Measurements from ENCODE around the gene DPP9.

DPP9 gene

GRCh38 chr19:4653793-4654436 lies 69.7 kb downstream of the DPP9 start:
- DNase-seq = no peak

DNA sequence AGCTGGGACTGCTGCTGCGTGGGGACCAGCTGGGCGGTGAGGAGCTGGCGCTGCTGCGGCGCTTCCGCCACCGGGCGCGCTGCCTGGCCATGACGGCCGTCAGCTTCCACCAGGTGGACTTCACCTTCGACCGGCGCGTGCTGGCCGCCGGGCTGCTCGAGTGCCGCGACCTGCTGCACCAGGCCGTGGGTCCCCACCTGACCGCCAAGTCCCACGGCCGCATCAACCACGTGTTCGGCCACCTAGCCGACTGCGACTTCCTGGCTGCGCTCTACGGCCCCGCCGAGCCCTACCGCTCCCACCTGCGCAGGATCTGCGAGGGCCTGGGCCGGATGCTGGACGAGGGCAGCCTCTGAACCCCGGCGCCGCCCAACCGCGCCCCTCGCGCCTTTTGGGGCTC lies 71.6 kb downstream of the DPP9 start:
- DNase-seq = no peak

GRCh38 chr19:4650159-4650558 lies 73.5 kb downstream of the DPP9 start:
- no peak for DNase-seq

DNA sequence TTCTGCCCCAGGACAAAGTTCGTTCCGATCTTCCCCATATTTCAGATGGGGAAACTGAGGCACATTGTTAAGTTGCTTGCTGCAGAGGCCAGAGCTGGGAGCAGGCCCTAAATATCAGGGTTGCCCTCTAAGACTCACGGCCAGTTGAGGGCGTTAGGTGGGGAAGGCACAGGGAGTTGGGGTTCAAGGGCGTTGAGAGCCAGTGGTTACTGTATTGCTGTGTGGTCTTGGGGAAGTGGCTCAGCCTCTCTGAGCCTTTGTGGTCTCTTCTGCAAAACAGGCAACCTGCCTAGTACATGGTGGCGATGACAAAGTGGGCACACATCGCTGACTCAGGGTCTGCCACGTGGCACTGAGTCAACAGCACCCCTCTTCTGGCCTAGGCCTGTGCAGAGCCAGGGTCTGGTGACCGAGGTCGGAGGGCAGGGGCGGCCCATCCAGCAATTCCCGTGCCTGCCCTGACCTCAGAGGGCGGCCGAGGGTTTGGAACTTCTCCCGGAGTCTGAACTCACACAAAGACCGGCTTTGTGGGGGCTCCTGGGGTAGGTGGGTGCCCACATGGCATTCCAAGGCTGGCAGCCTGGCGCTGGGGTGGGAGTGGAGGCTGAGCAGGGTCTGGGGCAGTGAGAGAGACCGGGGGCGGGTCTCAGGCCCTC lies 74.1 kb downstream of the DPP9 start:
- DNase-seq = no peak

GRCh38 chr19:4647676-4648644 lies 75.7 kb downstream of the DPP9 start:
- no peak for DNase-seq

GRCh38 chr19:4645718-4646117 lies 77.9 kb downstream of the DPP9 start:
- DNase-seq = no peak

DNA sequence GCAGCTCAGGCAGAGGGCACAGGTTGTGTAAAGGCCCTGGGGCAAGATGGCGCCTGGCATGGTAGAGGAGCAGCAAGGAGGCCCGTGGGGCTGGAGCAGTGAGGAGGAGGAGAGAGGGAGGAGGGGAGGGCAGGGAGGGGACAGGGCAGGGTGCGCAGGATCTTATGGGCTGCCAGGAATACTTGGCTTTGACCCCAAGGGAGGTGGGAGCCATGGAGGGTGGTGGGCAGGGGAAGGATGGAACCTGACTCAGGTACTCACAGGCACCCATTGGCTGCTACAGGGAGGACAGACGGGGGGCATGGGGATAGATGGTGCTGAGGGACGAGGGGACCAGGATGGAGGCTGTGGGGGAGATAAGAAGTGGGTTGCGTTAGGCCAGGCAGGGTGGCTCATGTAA lies 81.0 kb downstream of the DPP9 start:
- no peak for DNase-seq

GRCh38 chr19:4641132-4641531 lies 82.5 kb downstream of the DPP9 start:
- no peak for DNase-seq

DNA sequence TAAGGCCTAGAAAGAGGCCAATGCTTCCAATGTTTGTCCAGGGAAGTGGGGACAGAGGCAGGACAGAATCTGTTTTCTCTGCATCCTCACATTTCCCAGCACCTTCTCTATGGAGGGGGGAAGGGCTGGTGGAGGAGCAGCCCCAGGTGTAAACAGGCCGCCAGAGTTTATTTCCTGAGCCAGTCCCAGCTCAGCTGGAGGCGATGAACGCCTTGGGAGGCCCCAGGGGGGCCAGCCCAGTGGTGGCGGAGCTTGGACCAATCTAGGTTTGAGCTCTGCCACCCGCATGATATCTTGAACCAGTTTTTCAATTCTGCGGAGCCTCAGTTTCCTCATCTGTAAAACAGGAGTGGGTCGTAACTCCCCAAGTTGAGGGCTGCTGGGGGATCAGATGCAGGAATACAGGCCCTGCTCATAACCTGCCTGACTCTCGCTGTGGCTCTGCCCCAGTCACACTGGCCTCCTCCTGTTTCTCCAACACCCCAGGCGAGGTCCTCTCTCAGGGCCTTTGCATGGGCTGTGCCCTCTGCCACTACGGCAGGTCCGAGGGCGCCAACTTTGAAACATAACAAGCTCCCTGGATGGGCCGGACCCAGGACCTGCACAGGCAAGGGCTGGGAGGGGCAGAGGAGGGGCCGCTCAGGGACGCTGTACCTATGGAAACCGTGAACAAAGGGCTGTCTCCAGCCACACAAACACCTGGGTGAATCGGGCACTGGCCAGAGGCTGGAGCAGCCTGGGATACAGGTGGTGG lies 83.2 kb downstream of the DPP9 start:
- DNase-seq = no peak

DNA sequence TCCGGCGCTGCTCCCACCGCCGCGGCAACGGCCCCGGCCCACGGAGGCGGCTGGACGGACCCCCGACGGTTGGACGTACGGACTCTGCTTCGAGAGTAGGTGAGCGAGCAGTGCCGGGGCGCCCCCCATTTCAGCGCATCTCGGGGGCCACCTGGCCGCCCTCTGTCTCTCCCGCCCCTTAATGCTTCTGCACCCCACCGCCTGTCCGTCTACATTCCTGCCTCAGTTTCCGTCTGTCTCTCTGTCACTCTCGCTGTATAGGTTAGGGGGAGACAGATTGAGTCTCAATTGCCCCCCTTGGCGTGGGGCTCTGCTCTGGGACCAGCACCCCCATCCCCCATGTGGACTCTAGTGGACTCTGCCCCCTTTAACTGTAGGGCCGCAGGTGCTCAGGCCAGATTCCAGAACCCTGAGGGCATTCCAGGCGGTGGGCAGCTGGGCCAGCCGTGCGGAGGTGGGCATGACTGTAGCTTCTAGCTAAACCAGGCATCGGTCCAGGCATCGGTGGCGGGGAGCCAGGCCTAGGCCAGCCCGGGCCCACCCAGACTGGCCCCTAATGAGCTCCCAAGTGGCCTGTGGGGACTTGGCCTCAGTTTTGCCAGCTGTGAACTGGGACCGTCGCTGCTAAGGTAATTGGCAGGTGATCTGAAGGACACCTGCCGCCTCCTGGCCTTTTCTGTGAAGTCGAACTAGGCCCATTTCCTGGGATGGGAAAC lies 84.0 kb downstream of the DPP9 start:
- no peak for DNase-seq

DNA sequence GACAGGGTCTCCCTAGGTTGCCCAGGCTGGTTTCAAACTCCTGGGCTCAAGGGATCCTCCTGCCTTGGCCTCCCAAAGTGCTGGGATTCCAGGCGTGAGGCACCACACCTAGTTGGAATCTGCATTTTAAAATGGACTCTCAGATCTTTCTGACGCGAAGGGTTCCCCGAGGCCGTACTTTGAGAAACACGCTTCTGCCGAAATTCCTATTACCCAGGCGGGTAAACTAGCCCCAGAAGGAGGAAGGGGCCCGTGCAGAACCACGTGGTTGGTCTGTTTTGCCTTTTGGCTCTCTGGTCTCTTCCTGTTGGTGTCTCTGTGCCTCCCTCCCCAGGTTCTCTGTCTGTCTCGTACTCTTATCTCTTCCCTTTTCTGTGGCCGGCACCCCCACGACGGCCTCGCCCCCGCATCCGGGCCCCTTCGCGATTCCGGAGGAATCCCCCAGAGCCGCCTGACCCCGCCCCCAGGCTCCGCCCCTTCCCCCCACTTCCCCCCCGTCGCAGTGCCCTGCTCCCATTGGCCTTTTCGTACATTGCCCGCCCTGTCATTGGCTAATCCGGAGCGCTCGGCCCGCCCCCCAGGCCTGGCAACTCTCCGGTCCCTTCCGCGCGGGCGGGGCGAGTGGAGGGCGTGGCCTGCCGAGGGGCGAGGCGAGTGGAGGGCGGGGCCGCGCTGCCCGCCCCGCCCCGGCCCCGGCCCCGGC lies 84.7 kb downstream of the DPP9 start, which contains the start of gene TNFAIP8L1:
TNFAIP8L1 (plus strand) TSS at position 689 of the 703 bp plus-strand sequence. CDS start 12,354 bp downstream, outside the sequence.
- DNase-seq = peak; percentile 98

GRCh38 chr19:4638317-4638716 lies 85.3 kb downstream of the DPP9 start:
- no peak for DNase-seq

- no peak for DNase-seq
Observed at GRCh38 chr19:4636761-4637160, 86.9 kb downstream of the DPP9 start.

GRCh38 chr19:4636151-4636717 lies 87.4 kb downstream of the DPP9 start:
- peak; percentile 77 for DNase-seq

- no peak for DNase-seq
Observed at GRCh38 chr19:4635754-4636116, 87.9 kb downstream of the DPP9 start.

GRCh38 chr19:4633140-4633967 lies 90.3 kb downstream of the DPP9 start:
- peak; percentile 94 for DNase-seq

All from hematopoietic multipotent progenitor cell treated with erythropoietin and hydrocortisone succinate and interleukin-3 and kit ligand, for 4 days (in vitro differentiated cells).